ENCODE results near the gene ITGB7. TPM values are rescaled to one million over a fixed set of nuclear protein-coding genes. Genes with fewer than 3 reads are reported as not detected.

ITGB7 gene
- total and polyA plus RNA-seq, 9 of the 15 experiments (the other 6 are each of a cell fraction or from before 2014, with no cell fraction given) = 0.06 to 2.0 (median 0.67) TPM

GRCh38 chr12:53200458-53201176 is 6.4 kb downstream of the ITGB7 start (continued):
- no peak for TF ChIP-seq ZBTB11 (CRISPR knock-in tag; IDR thresholded peaks at IDR 0.05)
- TF ChIP-seq ZNF384 (IDR thresholded peaks at IDR 0.05; ENCODE audit: low read depth, low read length) = peak; percentile 63
- no peak for TF ChIP-seq MEF2A (IDR thresholded peaks at IDR 0.05; ENCODE audit: control insufficient read depth, low read depth, low read length)
- TF ChIP-seq, protein P1, sequence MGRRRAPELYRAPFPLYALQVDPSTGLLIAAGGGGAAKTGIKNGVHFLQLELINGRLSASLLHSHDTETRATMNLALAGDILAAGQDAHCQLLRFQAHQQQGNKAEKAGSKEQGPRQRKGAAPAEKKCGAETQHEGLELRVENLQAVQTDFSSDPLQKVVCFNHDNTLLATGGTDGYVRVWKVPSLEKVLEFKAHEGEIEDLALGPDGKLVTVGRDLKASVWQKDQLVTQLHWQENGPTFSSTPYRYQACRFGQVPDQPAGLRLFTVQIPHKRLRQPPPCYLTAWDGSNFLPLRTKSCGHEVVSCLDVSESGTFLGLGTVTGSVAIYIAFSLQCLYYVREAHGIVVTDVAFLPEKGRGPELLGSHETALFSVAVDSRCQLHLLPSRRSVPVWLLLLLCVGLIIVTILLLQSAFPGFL (CRISPR knock-in tag; IDR thresholded peaks at IDR 0.05) = 0 out of 2 replicates have a peak, but pooled peaks have one; percentile 49
- no peak for TF ChIP-seq ZNF354B (CRISPR knock-in tag; IDR thresholded peaks at IDR 0.05)
- TF ChIP-seq NFE2 (IDR thresholded peaks at IDR 0.05; ENCODE audit: low read depth) = peak; percentile 51
- TF ChIP-seq ZNF644 (tag; IDR thresholded peaks at IDR 0.05; ENCODE audit: low read depth) = no peak
- no peak for TF ChIP-seq ZNF436 (CRISPR knock-in tag; IDR thresholded peaks at IDR 0.05)
- TF ChIP-seq ZEB2 (IDR thresholded peaks at IDR 0.05) = peak; percentile 80; the same call in 1 of the 2 replicates
- no peak for TF ChIP-seq ZNF184 (CRISPR knock-in tag; IDR thresholded peaks at IDR 0.05)
- no peak for TF ChIP-seq ZNF23 (CRISPR knock-in tag; IDR thresholded peaks at IDR 0.05)
- TF ChIP-seq HNRNPK (IDR thresholded peaks at IDR 0.05; ENCODE audit: low read depth, low read length, poor library complexity, severe bottlenecking) = no peak
- TF ChIP-seq ZNF699 (CRISPR knock-in tag; IDR thresholded peaks at IDR 0.05; ENCODE audit: insufficient replicate concordance) = no peak
- no peak for TF ChIP-seq NFIC (IDR thresholded peaks at IDR 0.05)
- TF ChIP-seq ZNF316 (IDR thresholded peaks at IDR 0.05) = peak; percentile 56; the same call in 1 of the 2 replicates
- no peak for TF ChIP-seq ZNF134 (CRISPR knock-in tag; conservative IDR thresholded peaks at IDR 0.05)
- peak; percentile 18; the same call in 1 of the 2 replicates for TF ChIP-seq FOSL1 (tag; conservative IDR thresholded peaks at IDR 0.05)
- TF ChIP-seq, protein P2, sequence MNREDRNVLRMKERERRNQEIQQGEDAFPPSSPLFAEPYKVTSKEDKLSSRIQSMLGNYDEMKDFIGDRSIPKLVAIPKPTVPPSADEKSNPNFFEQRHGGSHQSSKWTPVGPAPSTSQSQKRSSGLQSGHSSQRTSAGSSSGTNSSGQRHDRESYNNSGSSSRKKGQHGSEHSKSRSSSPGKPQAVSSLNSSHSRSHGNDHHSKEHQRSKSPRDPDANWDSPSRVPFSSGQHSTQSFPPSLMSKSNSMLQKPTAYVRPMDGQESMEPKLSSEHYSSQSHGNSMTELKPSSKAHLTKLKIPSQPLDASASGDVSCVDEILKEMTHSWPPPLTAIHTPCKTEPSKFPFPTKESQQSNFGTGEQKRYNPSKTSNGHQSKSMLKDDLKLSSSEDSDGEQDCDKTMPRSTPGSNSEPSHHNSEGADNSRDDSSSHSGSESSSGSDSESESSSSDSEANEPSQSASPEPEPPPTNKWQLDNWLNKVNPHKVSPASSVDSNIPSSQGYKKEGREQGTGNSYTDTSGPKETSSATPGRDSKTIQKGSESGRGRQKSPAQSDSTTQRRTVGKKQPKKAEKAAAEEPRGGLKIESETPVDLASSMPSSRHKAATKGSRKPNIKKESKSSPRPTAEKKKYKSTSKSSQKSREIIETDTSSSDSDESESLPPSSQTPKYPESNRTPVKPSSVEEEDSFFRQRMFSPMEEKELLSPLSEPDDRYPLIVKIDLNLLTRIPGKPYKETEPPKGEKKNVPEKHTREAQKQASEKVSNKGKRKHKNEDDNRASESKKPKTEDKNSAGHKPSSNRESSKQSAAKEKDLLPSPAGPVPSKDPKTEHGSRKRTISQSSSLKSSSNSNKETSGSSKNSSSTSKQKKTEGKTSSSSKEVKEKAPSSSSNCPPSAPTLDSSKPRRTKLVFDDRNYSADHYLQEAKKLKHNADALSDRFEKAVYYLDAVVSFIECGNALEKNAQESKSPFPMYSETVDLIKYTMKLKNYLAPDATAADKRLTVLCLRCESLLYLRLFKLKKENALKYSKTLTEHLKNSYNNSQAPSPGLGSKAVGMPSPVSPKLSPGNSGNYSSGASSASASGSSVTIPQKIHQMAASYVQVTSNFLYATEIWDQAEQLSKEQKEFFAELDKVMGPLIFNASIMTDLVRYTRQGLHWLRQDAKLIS (CRISPR knock-in tag; IDR thresholded peaks at IDR 0.05) = 0 out of 2 replicates have a peak, but pooled peaks have one; percentile 53
- no peak for TF ChIP-seq MYC (IDR thresholded peaks at IDR 0.05; ENCODE audit: low read depth, low read length)
- no peak for TF ChIP-seq MYC (CRISPR knock-in tag; IDR thresholded peaks at IDR 0.05; ENCODE audit: borderline replicate concordance, low read depth)
